Stomach (tissue), 9 donors: Measurements from ENCODE around the gene FAIM2. TPM values are rescaled to one million over a fixed set of nuclear protein-coding genes. Genes with fewer than 3 reads are reported as not detected.

Experiments
- DNase-seq, 2 donors: peaks; one replicate each; pipeline versions ENCODE4 v3.0.0 to v3.0.0-alpha.2; 2013 to 2019
- H3K27ac ChIP-seq, 5 donors: fragments of 200-600 bp in 4 of 5; sonication (generic) in 4 of 5; one replicate each; pipeline ENCODE4 v1.5.1; 2013 to 2019; ENCODE audit warnings: mild to moderate bottlenecking in 1 of 5, moderate library complexity in 1 of 5
- H3K27me3 ChIP-seq, 3 donors: fragments of 200-600 bp; sonication (generic); one replicate each; pipeline ENCODE4 v1.5.1; 2017 to 2019; ENCODE audit warnings: mixed run types in 1 of 3
- H3K36me3 ChIP-seq, 4 donors: fragments of 200-600 bp; sonication (generic); 1 replicate in 3 of 4; 2 replicates in 1 of 4; pipeline ENCODE4 v1.5.1; 2016 to 2019
- H3K4me1 ChIP-seq, 4 donors: fragments of 200-600 bp; sonication (generic); one replicate each; pipeline ENCODE4 v1.5.1; 2016 to 2019
- H3K4me3 ChIP-seq, 4 donors: fragments of 200-600 bp; sonication (generic) in 3 of 4; one replicate each; pipeline ENCODE4 v1.5.1; 2016 to 2019; ENCODE audit warnings: mild to moderate bottlenecking in 1 of 4
- H3K9me3 ChIP-seq, 4 donors: fragments of 200-600 bp; sonication (generic); one replicate each; pipeline ENCODE4 v1.5.1; 2016 to 2019
- CTCF ChIP-seq, 7 experiments: fragments of 450-650 bp in 4 of 7; fragments of 200-600 bp in 3 of 7; sonication (generic) in 3 of 7; IDR thresholded peaks; one replicate each; pipeline ENCODE4 v1.5.1; 2016 to 2019; ENCODE audit warnings: antibody characterized with exemption in 7 of 7, control low read depth in 2 of 7, mild to moderate bottlenecking in 1 of 7
- EP300 ChIP-seq: sonication (generic); formaldehyde crosslinking; IDR thresholded peaks from one replicate; pipeline ENCODE4 v1.6.1; 2017; ENCODE audit warnings: antibody characterized with exemption
- POLR2A ChIP-seq, 4 donors: fragments of 450-650 bp; IDR thresholded peaks; one replicate each; pipeline ENCODE4 v1.6.1; 2016; ENCODE audit warnings: antibody characterized with exemption in 4 of 4, control low read depth in 2 of 4, mild to moderate bottlenecking in 1 of 4, moderate library complexity in 1 of 4
- POLR2AphosphoS5 ChIP-seq, 3 donors: sonication (generic); formaldehyde crosslinking; IDR thresholded peaks; one replicate each; pipeline ENCODE4 v1.6.1; 2016; ENCODE audit warnings: antibody characterized with exemption in 3 of 3
- WGBS, 5 donors: extraction: QIAGEN DNeasy Blood & Tissue Kit in 3 of 5; methylation state at CpG; one replicate each; pipeline versions ENCODE4 v1.1.5 to v1.1.7; 2013 to 2018; 5-methylcytosine and 5-hydroxymethylcytosine counted together
- intact Hi-C: fragments of 100-400 bp; cut with DNase I; formaldehyde crosslinking; loops from one replicate; pipeline ENCODE4 v1.15.1; 2023; ENCODE audit warnings: low total_unique reads
- polyA plus RNA-seq, 3 donors: library from polyadenylated mRNA; stranded (reverse); fragments of 200-250 nt; gene quantifications; one replicate each; pipeline ENCODE4 v1.2.3, GENCODE V29; 2013
- total RNA-seq, 5 donors: library from RNA; depleted of rRNA; stranded (reverse); fragments of >200 nt; gene quantifications; one replicate each; pipeline versions ENCODE4 v1.1.0 to v1.2.3, GENCODE V29; 2014 to 2016
- donor health status: healthy with polysubstance abuse.
- donor health status: Bipolar disorder and iron deficiency.
- donor health status: healthy.

FAIM2 gene
- total and polyA plus RNA-seq, 8 donors: 1.1 to 44.6 (median 2.0) TPM

DNA sequence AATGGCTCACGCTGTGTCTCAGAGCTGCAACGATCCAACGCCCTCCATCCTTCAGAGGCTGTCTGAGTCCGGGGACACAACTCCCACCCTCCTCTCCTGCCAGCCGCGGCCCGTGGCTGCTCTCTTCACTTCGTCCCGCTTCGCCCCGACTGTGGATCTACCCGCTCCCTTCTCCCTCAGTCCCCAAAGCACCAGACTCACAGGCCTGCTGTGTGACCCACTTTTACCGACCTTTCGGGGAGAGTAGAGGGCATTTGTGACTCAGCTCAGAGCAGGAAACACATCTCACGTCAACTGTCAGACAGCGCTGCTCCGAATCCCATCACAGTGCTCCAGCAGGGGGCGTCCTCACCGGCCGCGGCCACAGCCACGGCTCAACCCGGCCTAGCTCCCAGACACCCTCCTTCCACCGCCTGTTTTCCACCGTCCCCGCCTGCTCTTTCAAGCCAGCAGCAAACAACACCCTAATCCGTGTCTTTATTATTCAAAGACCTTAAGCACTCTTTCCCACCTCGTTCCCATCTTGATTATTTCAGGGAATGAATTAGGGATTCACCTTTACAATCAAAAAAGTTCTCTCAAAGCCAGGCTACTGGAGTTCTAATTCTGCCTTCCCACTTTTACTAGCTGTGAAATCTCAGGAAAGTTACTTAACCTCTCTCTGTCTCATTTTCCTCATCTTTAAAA is 41.8 kb upstream of the FAIM2 start:
- H3K36me3 ChIP-seq: no peaks in the 10 kb centered on the region
- peak overlapping the region in 1 of 5 donors; percentile 56 for H3K27ac ChIP-seq

GRCh38 chr12:49944718-49945117 is 41.0 kb upstream of the FAIM2 start:
- TF ChIP-seq EP300 (no peak), POLR2A (IDR thresholded peaks at IDR 0.05) (no peak), CTCF (IDR thresholded peaks at IDR 0.05) (no peak), POLR2AphosphoS5 (IDR thresholded peaks at IDR 0.05) (no peak)
- no peaks in the 10 kb centered on the region for H3K36me3 ChIP-seq
- H3K27ac ChIP-seq: no peak overlapping the region
- H3K4me3 ChIP-seq: no peak overlapping the region
- WGBS, 5 donors: 85 to 95% (median 93%) methylated on average over 3 of the region's 3 CpGs
- H3K27me3 ChIP-seq: no peaks in the 10 kb centered on the region
- DNase-seq: no peak
- H3K4me1 ChIP-seq: peaks cover 0 to 18% (median 17%) of the 10 kb centered on the region in 4 donors
- H3K9me3 ChIP-seq: no peaks in the 10 kb centered on the region
- intact Hi-C loops: no loop called here

More for the DNA sequence above, 41.8 kb upstream of the FAIM2 start:
- H3K9me3 ChIP-seq: no peaks in the 10 kb centered on the region
- intact Hi-C loops: no loop called here
- peaks cover 0 to under 1% (median 0%) of the 10 kb centered on the region in 3 donors for H3K27me3 ChIP-seq
- TF ChIP-seq POLR2AphosphoS5 (IDR thresholded peaks at IDR 0.05) (peak in 1 of 3 donors; percentile 73), POLR2A (IDR thresholded peaks at IDR 0.05) (no peak), EP300 (no peak), CTCF (IDR thresholded peaks at IDR 0.05) (peak in 5 of 7 experiments; percentile 64 to 88 (median 83))
- H3K4me1 ChIP-seq: peaks cover 0 to 17% (median 16%) of the 10 kb centered on the region in 4 donors
- peak; percentile 86 to 93 for DNase-seq
- peak overlapping the region in 2 of 4 donors; percentile 7 to 27 for H3K4me3 ChIP-seq
- 13 to 22% (median 15%) methylated on average over 28 of the region's 28 CpGs for WGBS, 5 donors

DNA sequence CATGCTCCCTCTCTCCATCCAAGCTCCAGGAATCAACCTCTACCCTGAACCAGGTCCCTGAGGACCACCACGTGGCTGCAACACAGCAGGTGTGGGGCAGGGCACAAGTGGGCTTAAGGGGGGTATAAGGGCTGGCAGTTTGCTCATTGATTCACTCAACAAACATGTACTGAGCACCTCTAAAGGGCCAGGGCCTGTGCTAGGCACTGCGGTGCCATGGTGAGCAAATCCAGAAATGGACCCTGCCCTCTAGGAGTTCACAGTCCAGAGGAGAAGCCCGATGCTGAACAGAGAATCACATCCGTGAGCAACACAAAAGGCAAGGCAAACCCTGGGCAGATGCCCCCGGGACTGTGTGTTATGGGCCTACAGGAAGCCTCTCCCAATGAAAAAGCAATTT is 40.3 kb upstream of the FAIM2 start:
- intact Hi-C loops: no loop called here
- WGBS, 5 donors: 88 to 98% (median 92%) methylated on average over 5 of the region's 5 CpGs
- no peak overlapping the region for H3K4me3 ChIP-seq
- peaks cover 0 to 23% (median 20%) of the 10 kb centered on the region in 4 donors for H3K4me1 ChIP-seq
- H3K27ac ChIP-seq: no peak overlapping the region
- H3K36me3 ChIP-seq: no peaks in the 10 kb centered on the region
- DNase-seq: no peak
- H3K27me3 ChIP-seq: no peaks in the 10 kb centered on the region
- TF ChIP-seq CTCF (IDR thresholded peaks at IDR 0.05): no peak
- TF ChIP-seq EP300: no peak
- TF ChIP-seq POLR2AphosphoS5 (IDR thresholded peaks at IDR 0.05): no peak
- no peak for TF ChIP-seq POLR2A (IDR thresholded peaks at IDR 0.05)
- H3K9me3 ChIP-seq: no peaks in the 10 kb centered on the region

GRCh38 chr12:49943625-49943960 is 39.9 kb upstream of the FAIM2 start:
- no peak for DNase-seq
- H3K27me3 ChIP-seq: no peaks in the 10 kb centered on the region
- H3K9me3 ChIP-seq: no peaks in the 10 kb centered on the region
- no peak overlapping the region for H3K27ac ChIP-seq
- no peak for TF ChIP-seq POLR2A (IDR thresholded peaks at IDR 0.05)
- TF ChIP-seq POLR2AphosphoS5 (IDR thresholded peaks at IDR 0.05): no peak
- TF ChIP-seq CTCF (IDR thresholded peaks at IDR 0.05): no peak
- no peak for TF ChIP-seq EP300
- peaks cover 0 to 25% (median 20%) of the 10 kb centered on the region in 4 donors for H3K4me1 ChIP-seq
- WGBS, 5 donors: 86 to 100% (median 94%) methylated on average over 1 of the region's 1 CpG
- H3K36me3 ChIP-seq: no peaks in the 10 kb centered on the region
- no peak overlapping the region for H3K4me3 ChIP-seq
- intact Hi-C loops: no loop called here
